ENCODE measurements around the gene TPGS2. TPM values are rescaled to one million over a fixed set of nuclear protein-coding genes. Genes with fewer than 3 reads are reported as not detected.
"Not testable (repeated sequence)": the region's sequence is repeated elsewhere in the genome, so short reads cannot be mapped to it uniquely, and the experiment has no call there.

The TPGS2 gene
- total and polyA plus RNA-seq, 3 donors from 2014 or later: 338 to 628 (median 546) TPM

DNA sequence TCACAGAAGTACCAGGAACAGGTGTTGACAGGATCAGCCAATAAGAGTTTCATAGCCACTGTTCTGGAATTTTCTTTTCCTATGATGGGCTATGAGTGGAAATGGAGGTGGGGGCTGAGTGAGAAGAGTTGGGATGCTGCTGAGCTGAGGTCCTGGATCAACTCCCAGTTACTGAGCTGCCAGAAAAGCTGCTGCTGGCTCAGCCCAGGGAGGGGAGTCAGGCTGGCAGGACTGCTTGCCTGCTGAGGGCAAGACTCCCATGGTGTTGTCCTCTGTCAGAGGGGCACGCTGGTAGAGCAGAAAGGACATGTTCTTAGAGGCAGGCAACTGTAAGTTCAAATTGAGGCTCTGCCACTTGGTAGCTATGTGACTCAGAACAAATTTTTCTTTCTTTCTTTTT is 11.8 kb downstream of the TPGS2 start:
- intact Hi-C loops (cut with DNase I; ENCODE audit: low total_unique reads): no loop called here
- H3K27me3 ChIP-seq: no peaks in the 10 kb centered on the region
- TF ChIP-seq POLR2A (IDR thresholded peaks at IDR 0.05): no peak
- TF ChIP-seq, protein P1, sequence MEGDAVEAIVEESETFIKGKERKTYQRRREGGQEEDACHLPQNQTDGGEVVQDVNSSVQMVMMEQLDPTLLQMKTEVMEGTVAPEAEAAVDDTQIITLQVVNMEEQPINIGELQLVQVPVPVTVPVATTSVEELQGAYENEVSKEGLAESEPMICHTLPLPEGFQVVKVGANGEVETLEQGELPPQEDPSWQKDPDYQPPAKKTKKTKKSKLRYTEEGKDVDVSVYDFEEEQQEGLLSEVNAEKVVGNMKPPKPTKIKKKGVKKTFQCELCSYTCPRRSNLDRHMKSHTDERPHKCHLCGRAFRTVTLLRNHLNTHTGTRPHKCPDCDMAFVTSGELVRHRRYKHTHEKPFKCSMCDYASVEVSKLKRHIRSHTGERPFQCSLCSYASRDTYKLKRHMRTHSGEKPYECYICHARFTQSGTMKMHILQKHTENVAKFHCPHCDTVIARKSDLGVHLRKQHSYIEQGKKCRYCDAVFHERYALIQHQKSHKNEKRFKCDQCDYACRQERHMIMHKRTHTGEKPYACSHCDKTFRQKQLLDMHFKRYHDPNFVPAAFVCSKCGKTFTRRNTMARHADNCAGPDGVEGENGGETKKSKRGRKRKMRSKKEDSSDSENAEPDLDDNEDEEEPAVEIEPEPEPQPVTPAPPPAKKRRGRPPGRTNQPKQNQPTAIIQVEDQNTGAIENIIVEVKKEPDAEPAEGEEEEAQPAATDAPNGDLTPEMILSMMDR (IDR thresholded peaks at IDR 0.05): no peak

DNA sequence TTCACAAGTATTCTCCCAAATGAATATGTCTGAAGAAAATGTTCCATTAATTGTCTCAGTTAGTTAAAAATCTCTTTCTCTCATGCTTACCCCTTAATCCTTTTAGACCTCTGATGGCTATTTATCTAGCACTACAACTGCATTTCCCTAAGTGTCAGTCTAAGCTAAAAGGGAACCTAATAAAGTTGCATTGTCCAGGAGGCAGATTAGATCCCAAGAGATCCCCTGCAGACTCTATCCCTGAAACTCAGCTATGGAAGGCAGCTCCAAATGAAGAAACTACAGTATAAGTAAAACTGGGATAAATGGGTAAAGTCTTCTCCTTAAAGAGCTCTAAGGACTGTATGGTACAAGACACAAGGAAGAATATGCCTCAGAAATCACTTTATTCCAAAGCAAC is 12.7 kb downstream of the TPGS2 start:
- H3K4me1 ChIP-seq; DNase-seq; H3K9me3 ChIP-seq; H3K27me3 ChIP-seq; H3K36me3 ChIP-seq (ENCODE audit: low read depth, missing control alignments); H3K4me3 ChIP-seq; H3K27ac ChIP-seq; intact Hi-C loops (cut with DNase I; ENCODE audit: low total_unique reads): not testable (repeated sequence)

More for the DNA sequence above, 11.8 kb downstream of the TPGS2 start:
- Histone ChIP-seq H3K4me3 (no peak overlapping the region), H3K4me1 (no peaks in the 10 kb centered on the region), H3K27ac (no peak overlapping the region), H3K9me3 (no peaks in the 10 kb centered on the region), H3K36me3 (ENCODE audit: low read depth, missing control alignments) (no peaks in the 10 kb centered on the region)
- DNase-seq: no peak
- WGBS, 2 donors: 94 to 100% methylated on average over 1 of the region's 1 CpG

DNA sequence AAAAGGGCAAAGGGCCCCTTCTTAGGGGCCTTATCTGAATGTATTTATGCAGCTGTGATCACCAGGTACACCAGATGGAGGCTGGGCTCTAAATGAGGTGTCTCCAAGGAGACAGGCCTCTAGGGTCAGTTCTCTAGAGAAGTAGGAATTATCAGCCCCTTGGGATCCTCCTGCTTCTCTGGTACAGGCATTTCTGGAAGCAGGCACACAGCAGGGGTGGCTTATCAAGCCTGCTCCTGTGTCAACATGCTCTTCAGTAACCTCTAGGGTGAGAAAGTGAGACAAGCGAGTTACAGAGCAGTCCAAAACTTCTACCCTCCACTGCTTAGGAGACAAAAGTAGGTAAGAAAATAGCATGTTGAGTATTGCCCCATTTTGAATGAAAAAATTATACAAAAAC is 13.8 kb downstream of the TPGS2 start:
- H3K9me3 ChIP-seq: no peaks in the 10 kb centered on the region
- TF ChIP-seq POLR2A (IDR thresholded peaks at IDR 0.05): no peak
- TF ChIP-seq, protein P1 (IDR thresholded peaks at IDR 0.05): no peak
- intact Hi-C loops (cut with DNase I; ENCODE audit: low total_unique reads): no loop called here
- H3K4me3 ChIP-seq: no peak overlapping the region
- H3K36me3 ChIP-seq (ENCODE audit: low read depth, missing control alignments): no peaks in the 10 kb centered on the region
- WGBS, 2 donors: 0 to 63% methylated on average over 1 of the region's 1 CpG
- H3K27me3 ChIP-seq: no peaks in the 10 kb centered on the region
- no peaks in the 10 kb centered on the region for H3K4me1 ChIP-seq
- H3K27ac ChIP-seq: no peak overlapping the region
- DNase-seq: no peak

DNA sequence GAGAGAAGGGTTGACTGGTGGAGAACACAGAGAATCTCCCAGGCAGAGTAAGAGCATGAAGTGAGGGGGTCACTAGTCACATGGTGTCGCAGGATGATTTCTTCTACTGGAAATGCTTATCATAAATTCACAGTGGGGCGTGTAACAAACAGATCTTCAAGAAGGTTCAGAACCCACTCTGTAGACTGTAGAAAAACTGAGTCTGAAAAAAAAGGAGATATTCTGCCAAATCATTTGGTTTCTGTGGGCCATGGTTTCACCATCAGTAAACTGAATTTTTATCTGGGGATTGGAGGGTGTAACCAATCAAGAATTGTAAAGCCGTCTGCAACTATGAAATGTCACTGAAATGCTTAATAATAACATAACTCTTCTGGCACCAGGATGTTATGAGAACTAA is 15.0 kb downstream of the TPGS2 start:
- Histone ChIP-seq H3K4me1 (no peaks in the 10 kb centered on the region), H3K27me3 (no peaks in the 10 kb centered on the region), H3K4me3 (no peak overlapping the region), H3K9me3 (no peaks in the 10 kb centered on the region), H3K27ac (no peak overlapping the region), H3K36me3 (ENCODE audit: low read depth, missing control alignments) (no peaks in the 10 kb centered on the region)
- 85 to 92% methylated on average over 3 of the region's 3 CpGs for WGBS, 2 donors
- no peak for DNase-seq
- TF ChIP-seq, protein P1 (IDR thresholded peaks at IDR 0.05): no peak
- no peak for TF ChIP-seq POLR2A (IDR thresholded peaks at IDR 0.05)
- intact Hi-C loops (cut with DNase I; ENCODE audit: low total_unique reads): no loop called here

DNA sequence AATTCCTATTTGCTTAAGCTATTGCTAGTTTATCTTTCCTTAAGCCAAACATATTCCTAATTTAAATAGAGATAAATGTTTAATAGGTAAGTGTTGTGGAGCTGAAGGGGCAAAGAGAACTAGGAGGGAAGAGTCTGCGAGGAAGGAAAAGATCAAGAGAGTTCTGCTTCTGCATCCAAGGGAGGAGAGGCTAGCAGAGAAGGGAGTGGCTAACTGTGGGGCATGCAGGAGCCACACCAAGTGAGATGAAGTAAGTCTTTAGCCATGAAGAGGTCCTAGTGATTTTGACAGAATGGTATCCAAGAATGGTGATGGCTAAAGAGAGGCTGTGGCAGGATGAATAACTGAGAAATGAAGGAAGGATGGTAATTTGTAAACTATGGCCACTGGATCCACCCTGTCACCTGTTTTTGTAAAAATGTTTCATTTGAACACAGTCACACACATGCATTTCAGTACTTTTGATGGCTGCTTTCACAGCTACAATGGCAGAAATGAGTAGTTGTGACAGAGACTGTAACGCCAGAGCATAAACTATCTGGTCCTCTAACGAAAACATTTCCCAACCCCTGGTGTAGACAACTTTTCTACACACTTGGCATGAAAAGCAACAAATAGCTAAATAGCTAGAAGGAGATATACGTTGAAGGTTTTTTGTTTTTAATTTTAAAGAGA is 15.6 kb downstream of the TPGS2 start:
- WGBS, 2 donors: 87 to 96% methylated on average over 4 of the region's 4 CpGs
- no peak overlapping the region for H3K4me3 ChIP-seq
- H3K9me3 ChIP-seq: no peaks in the 10 kb centered on the region
- no peak for DNase-seq
- TF ChIP-seq POLR2A (IDR thresholded peaks at IDR 0.05): no peak
- TF ChIP-seq, protein P1 (IDR thresholded peaks at IDR 0.05): no peak
- intact Hi-C loops (cut with DNase I; ENCODE audit: low total_unique reads): no loop called here
- no peaks in the 10 kb centered on the region for H3K4me1 ChIP-seq
- no peaks in the 10 kb centered on the region for H3K36me3 ChIP-seq (ENCODE audit: low read depth, missing control alignments)
- no peaks in the 10 kb centered on the region for H3K27me3 ChIP-seq
- H3K27ac ChIP-seq: no peak overlapping the region
